WTC11 (cell line): ENCODE data around the gene CNTN5. TPM values are rescaled to one million over a fixed set of nuclear protein-coding genes. Genes with fewer than 3 reads are reported as not detected.
A peak's percentile ranks its signal among the peaks of the same experiment; 100 is the strongest.

ENCODE experiments used
- ATAC-seq: fragments of 200-7000 bp; cut with Tn5 transposase; 2 replicates; pipeline ENCODE4 v1.10.0; 2021; ENCODE audit warnings: mild to moderate bottlenecking, moderate library complexity
- CTCF ChIA-PET: fragments of 300-600 bp; sonication (Branson Sonifier 250); formaldehyde crosslinking; loops from one replicate; lab custom pipeline; 2021; ENCODE audit warnings: antibody characterized with exemption; lab: Charles Lee
- POLR2A ChIA-PET: fragments of 350-600 bp; sonication (Branson Sonifier 250); formaldehyde crosslinking; loops from one replicate; lab custom pipeline; 2021; ENCODE audit warnings: antibody characterized with exemption; lab: Charles Lee
- DNase-seq: peaks from one replicate; pipeline ENCODE4 v3.0.0; 2021; ENCODE audit warnings: low spot score
- H3K27ac Mint-ChIP-seq: 2 replicates; pipeline ENCODE4 v1.8.0; 2021; ENCODE audit warnings: mixed read lengths
- H3K27me3 Mint-ChIP-seq: 2 replicates; pipeline ENCODE4 v1.8.0; 2021; ENCODE audit warnings: low read depth, mild to moderate bottlenecking, moderate library complexity, mixed read lengths
- H3K36me3 Mint-ChIP-seq: 2 replicates; pipeline ENCODE4 v1.8.0; 2021; ENCODE audit warnings: mixed read lengths
- H3K4me1 Mint-ChIP-seq: 2 replicates; pipeline ENCODE4 v1.8.0; 2022; ENCODE audit warnings: mixed read lengths
- H3K4me3 Mint-ChIP-seq: 2 replicates; pipeline ENCODE4 v1.8.0; 2021; ENCODE audit warnings: mild to moderate bottlenecking, moderate library complexity, mixed read lengths
- H3K9me3 Mint-ChIP-seq: 2 replicates; pipeline ENCODE4 v1.8.0; 2021; ENCODE audit warnings: mixed read lengths
- ARID4B ChIP-seq: sonication (generic); formaldehyde crosslinking; IDR thresholded peaks from 2 replicates; pipeline ENCODE4 v1.8.0; 2023; ENCODE audit warnings: missing genetic modification reagents, mild to moderate bottlenecking, borderline replicate concordance
- E2F1 ChIP-seq: sonication (generic); formaldehyde crosslinking; IDR thresholded peaks from 2 replicates; pipeline ENCODE4 v1.8.0; 2022; ENCODE audit warnings: mild to moderate bottlenecking, missing genetic modification reagents
- E2F4 ChIP-seq: sonication (generic); formaldehyde crosslinking; IDR thresholded peaks from 2 replicates; pipeline ENCODE4 v1.8.1; 2022; ENCODE audit warnings: low read depth, mild to moderate bottlenecking, moderate library complexity, missing genetic modification reagents, borderline replicate concordance
- EMX1 ChIP-seq: fragments of 250-450 bp; sonication (Bioruptor Pico); IDR thresholded peaks from 2 replicates; pipeline ENCODE4 v1.8.0; 2021; ENCODE audit warnings: mild to moderate bottlenecking
- JAZF1 ChIP-seq: fragments of 250-450 bp; sonication (Bioruptor Pico); IDR thresholded peaks from 2 replicates; pipeline ENCODE4 v1.9.0; 2021; ENCODE audit warnings: moderate library complexity, mild to moderate bottlenecking, inconsistent platforms
- MYBL2 ChIP-seq: sonication (generic); formaldehyde crosslinking; IDR thresholded peaks from 2 replicates; pipeline ENCODE4 v1.8.1; 2023; ENCODE audit warnings: mild to moderate bottlenecking, moderate library complexity, missing genetic modification reagents
- NR1H2 ChIP-seq: sonication (generic); formaldehyde crosslinking; IDR thresholded peaks from 2 replicates; pipeline ENCODE4 v1.9.0; 2021; ENCODE audit warnings: mild to moderate bottlenecking, moderate library complexity, missing genetic modification reagents
- RELA ChIP-seq: sonication (generic); formaldehyde crosslinking; IDR thresholded peaks from 2 replicates; pipeline ENCODE4 v1.8.1; 2022; ENCODE audit warnings: missing genetic modification reagents, mild to moderate bottlenecking, borderline replicate concordance
- SP1 ChIP-seq: sonication (generic); formaldehyde crosslinking; conservative IDR thresholded peaks from 2 replicates; pipeline ENCODE4 v1.8.1; 2022; ENCODE audit warnings: missing genetic modification reagents
- STAT6 ChIP-seq: sonication (generic); formaldehyde crosslinking; conservative IDR thresholded peaks from 2 replicates; pipeline ENCODE4 v1.8.1; 2023; ENCODE audit warnings: mild to moderate bottlenecking, low read depth, missing genetic modification reagents, moderate library complexity
- TP53 ChIP-seq: sonication (generic); formaldehyde crosslinking; IDR thresholded peaks from 2 replicates; pipeline ENCODE4 v1.8.1; 2023; ENCODE audit warnings: mild to moderate bottlenecking, missing genetic modification reagents
- ZNF263 ChIP-seq: sonication (generic); formaldehyde crosslinking; IDR thresholded peaks from 2 replicates; pipeline ENCODE4 v1.8.1; 2022; ENCODE audit warnings: low read depth, mild to moderate bottlenecking, moderate library complexity, missing genetic modification reagents
- ZNF396 ChIP-seq: fragments of 250-450 bp; sonication (Bioruptor Pico); IDR thresholded peaks from 2 replicates; pipeline ENCODE4 v1.8.0; 2021; ENCODE audit warnings: mild to moderate bottlenecking, moderate library complexity, borderline replicate concordance
- ZNF416 ChIP-seq: fragments of 250-450 bp; sonication (Bioruptor Pico); IDR thresholded peaks from 2 replicates; pipeline ENCODE4 v1.9.0; 2021; ENCODE audit warnings: mild to moderate bottlenecking, inconsistent platforms
- total RNA-seq: library from RNA; stranded (reverse); gene quantifications from 3 replicates; pipeline ENCODE4 v1.2.3, GENCODE V29; 2021
- TF ChIP-seq, protein P1 (sequence below): sonication (generic); formaldehyde crosslinking; IDR thresholded peaks from 2 replicates; pipeline ENCODE4 v1.8.0; 2023; ENCODE audit warnings: missing genetic modification reagents
- TF ChIP-seq, protein P2 (sequence below): fragments of 200-600 bp; IDR thresholded peaks from 2 replicates; pipeline ENCODE4 v1.8.0; 2022; ENCODE audit warnings: antibody characterized with exemption
- TF ChIP-seq, protein P3 (sequence below): sonication (generic); formaldehyde crosslinking; IDR thresholded peaks from 2 replicates; pipeline ENCODE4 v1.8.0; 2022; ENCODE audit warnings: mild to moderate bottlenecking, missing genetic modification reagents
- TF ChIP-seq, protein P4 (sequence below): fragments of 250-450 bp; sonication (Bioruptor Pico); IDR thresholded peaks from 2 replicates; pipeline ENCODE4 v1.8.0; 2021; ENCODE audit warnings: mild to moderate bottlenecking
- TF ChIP-seq, protein P5 (sequence below): sonication (generic); formaldehyde crosslinking; IDR thresholded peaks from 2 replicates; pipeline ENCODE4 v1.8.0; 2022; ENCODE audit warnings: mild to moderate bottlenecking, missing genetic modification reagents
- TF ChIP-seq, protein P6 (sequence below): sonication (generic); formaldehyde crosslinking; IDR thresholded peaks from 2 replicates; pipeline ENCODE4 v1.8.1; 2022; ENCODE audit warnings: low read depth, missing genetic modification reagents, borderline replicate concordance

The CNTN5 gene
- total RNA-seq, 1 experiment from 2014 or later: 0.07 TPM

DNA sequence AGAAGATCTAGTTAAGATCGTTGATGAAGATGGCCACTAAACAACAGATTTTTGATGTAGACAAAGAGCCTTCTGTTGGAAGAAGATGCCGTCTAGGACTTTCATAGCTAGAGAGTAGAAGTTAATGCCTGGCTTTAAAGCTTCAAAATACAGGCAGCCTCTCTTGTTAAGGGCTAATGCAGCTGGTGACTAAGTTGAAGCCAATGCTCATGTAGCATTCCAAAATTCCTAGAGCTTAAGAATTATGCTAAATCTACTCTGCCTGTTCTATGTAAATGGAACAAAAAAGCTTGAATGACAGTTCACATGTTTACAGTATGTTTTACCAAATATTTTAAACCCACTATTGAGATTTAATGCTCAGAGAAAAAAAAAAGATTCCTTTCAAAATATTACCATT, 492.6 kb downstream of the CNTN5 start:
- Mint-ChIP-seq H3K27ac (no peak overlapping the region), H3K36me3 (no peaks in the 10 kb centered on the region), H3K4me3 (no peak overlapping the region), H3K4me1 (peaks cover 7% of the 10 kb centered on the region), H3K27me3 (no peaks in the 10 kb centered on the region), H3K9me3 (no peaks in the 10 kb centered on the region)
- TF ChIP-seq, protein P1, sequence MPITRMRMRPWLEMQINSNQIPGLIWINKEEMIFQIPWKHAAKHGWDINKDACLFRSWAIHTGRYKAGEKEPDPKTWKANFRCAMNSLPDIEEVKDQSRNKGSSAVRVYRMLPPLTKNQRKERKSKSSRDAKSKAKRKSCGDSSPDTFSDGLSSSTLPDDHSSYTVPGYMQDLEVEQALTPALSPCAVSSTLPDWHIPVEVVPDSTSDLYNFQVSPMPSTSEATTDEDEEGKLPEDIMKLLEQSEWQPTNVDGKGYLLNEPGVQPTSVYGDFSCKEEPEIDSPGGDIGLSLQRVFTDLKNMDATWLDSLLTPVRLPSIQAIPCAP (CRISPR knock-in tag): no peak
- no peak for TF ChIP-seq STAT6
- no peak for TF ChIP-seq ZNF263 (CRISPR knock-in tag)
- TF ChIP-seq MYBL2 (CRISPR knock-in tag): no peak
- TF ChIP-seq ZNF416: no peak
- TF ChIP-seq TP53: no peak
- TF ChIP-seq E2F1 (CRISPR knock-in tag): no peak
- TF ChIP-seq, protein P2, sequence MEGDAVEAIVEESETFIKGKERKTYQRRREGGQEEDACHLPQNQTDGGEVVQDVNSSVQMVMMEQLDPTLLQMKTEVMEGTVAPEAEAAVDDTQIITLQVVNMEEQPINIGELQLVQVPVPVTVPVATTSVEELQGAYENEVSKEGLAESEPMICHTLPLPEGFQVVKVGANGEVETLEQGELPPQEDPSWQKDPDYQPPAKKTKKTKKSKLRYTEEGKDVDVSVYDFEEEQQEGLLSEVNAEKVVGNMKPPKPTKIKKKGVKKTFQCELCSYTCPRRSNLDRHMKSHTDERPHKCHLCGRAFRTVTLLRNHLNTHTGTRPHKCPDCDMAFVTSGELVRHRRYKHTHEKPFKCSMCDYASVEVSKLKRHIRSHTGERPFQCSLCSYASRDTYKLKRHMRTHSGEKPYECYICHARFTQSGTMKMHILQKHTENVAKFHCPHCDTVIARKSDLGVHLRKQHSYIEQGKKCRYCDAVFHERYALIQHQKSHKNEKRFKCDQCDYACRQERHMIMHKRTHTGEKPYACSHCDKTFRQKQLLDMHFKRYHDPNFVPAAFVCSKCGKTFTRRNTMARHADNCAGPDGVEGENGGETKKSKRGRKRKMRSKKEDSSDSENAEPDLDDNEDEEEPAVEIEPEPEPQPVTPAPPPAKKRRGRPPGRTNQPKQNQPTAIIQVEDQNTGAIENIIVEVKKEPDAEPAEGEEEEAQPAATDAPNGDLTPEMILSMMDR: no peak
- no peak for TF ChIP-seq NR1H2 (CRISPR knock-in tag)
- TF ChIP-seq, protein P3, sequence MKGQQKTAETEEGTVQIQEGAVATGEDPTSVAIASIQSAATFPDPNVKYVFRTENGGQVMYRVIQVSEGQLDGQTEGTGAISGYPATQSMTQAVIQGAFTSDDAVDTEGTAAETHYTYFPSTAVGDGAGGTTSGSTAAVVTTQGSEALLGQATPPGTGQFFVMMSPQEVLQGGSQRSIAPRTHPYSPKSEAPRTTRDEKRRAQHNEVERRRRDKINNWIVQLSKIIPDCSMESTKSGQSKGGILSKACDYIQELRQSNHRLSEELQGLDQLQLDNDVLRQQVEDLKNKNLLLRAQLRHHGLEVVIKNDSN: no peak
- no peak for DNase-seq
- POLR2A ChIA-PET: no interaction called here
- ATAC-seq: no peak
- CTCF ChIA-PET: interaction anchor here (0.8 kb wide), 1 partner anchor 215 kb away, joined by 3 read pairs; no protein-coding TSS in a partner anchor

DNA sequence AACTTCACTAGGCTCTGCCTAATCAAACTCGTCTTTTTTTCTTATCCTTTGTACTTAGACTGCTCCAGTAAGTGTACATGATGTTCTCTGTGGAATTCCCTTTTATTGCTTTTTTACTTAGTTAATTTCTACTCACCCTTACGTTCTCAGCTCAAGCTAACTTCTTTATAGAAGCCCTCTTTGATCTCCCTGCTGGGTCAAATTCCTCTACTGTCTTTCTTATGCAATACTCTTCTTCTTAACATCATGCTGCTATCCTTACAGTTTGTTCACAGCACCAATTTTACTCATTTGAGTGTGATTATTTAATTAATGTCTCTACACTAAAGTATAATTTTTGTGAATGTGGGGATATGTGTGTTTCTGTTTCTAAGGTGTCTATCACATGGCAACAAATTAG, 498.3 kb downstream of the CNTN5 start:
- no peak overlapping the region for H3K4me3 Mint-ChIP-seq
- H3K4me1 Mint-ChIP-seq: peaks cover 6% of the 10 kb centered on the region
- DNase-seq (no peak), ATAC-seq (peak; percentile 46; the same call in 1 of the 2 replicates)
- ChIA-PET CTCF (no interaction called here), POLR2A (no interaction called here)
- H3K27me3 Mint-ChIP-seq: no peaks in the 10 kb centered on the region
- no peaks in the 10 kb centered on the region for H3K9me3 Mint-ChIP-seq
- H3K27ac Mint-ChIP-seq: no peak overlapping the region
- H3K36me3 Mint-ChIP-seq: no peaks in the 10 kb centered on the region
- TF ChIP-seq E2F4 (no peak), SP1 (no peak), EMX1 (CRISPR knock-in tag) (no peak), RELA (CRISPR knock-in tag) (no peak), ARID4B (no peak), JAZF1 (no peak), ZNF396 (no peak)
- TF ChIP-seq, protein P4, sequence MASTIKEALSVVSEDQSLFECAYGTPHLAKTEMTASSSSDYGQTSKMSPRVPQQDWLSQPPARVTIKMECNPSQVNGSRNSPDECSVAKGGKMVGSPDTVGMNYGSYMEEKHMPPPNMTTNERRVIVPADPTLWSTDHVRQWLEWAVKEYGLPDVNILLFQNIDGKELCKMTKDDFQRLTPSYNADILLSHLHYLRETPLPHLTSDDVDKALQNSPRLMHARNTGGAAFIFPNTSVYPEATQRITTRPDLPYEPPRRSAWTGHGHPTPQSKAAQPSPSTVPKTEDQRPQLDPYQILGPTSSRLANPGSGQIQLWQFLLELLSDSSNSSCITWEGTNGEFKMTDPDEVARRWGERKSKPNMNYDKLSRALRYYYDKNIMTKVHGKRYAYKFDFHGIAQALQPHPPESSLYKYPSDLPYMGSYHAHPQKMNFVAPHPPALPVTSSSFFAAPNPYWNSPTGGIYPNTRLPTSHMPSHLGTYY (CRISPR knock-in tag): no peak
- TF ChIP-seq, protein P5, sequence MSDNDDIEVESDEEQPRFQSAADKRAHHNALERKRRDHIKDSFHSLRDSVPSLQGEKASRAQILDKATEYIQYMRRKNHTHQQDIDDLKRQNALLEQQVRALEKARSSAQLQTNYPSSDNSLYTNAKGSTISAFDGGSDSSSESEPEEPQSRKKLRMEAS (CRISPR knock-in tag): no peak
- TF ChIP-seq, protein P6, sequence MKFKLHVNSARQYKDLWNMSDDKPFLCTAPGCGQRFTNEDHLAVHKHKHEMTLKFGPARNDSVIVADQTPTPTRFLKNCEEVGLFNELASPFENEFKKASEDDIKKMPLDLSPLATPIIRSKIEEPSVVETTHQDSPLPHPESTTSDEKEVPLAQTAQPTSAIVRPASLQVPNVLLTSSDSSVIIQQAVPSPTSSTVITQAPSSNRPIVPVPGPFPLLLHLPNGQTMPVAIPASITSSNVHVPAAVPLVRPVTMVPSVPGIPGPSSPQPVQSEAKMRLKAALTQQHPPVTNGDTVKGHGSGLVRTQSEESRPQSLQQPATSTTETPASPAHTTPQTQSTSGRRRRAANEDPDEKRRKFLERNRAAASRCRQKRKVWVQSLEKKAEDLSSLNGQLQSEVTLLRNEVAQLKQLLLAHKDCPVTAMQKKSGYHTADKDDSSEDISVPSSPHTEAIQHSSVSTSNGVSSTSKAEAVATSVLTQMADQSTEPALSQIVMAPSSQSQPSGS (CRISPR knock-in tag): no peak
